Vagina (tissue), 2 donors: Measurements from ENCODE around the gene C22orf23.
A peak's percentile ranks its signal among the peaks of the same experiment; 100 is the strongest.

Experiments used
- POLR2A ChIP-seq, 2 donors: fragments of 450-650 bp; IDR thresholded peaks; one replicate each; pipeline ENCODE4 v1.6.1; 2017; ENCODE audit warnings: antibody characterized with exemption in 2 of 2, mild to moderate bottlenecking in 2 of 2, moderate library complexity in 2 of 2
- TF ChIP-seq, protein P1 (sequence below), 3 experiments: fragments of 450-650 bp in 2 of 3; fragments of 200-600 bp in 1 of 3; sonication (generic) in 1 of 3; IDR thresholded peaks; one replicate each; pipeline ENCODE4 v1.5.1; 2017 to 2019; ENCODE audit warnings: antibody characterized with exemption in 3 of 3, mild to moderate bottlenecking in 2 of 3, moderate library complexity in 2 of 3

DNA sequence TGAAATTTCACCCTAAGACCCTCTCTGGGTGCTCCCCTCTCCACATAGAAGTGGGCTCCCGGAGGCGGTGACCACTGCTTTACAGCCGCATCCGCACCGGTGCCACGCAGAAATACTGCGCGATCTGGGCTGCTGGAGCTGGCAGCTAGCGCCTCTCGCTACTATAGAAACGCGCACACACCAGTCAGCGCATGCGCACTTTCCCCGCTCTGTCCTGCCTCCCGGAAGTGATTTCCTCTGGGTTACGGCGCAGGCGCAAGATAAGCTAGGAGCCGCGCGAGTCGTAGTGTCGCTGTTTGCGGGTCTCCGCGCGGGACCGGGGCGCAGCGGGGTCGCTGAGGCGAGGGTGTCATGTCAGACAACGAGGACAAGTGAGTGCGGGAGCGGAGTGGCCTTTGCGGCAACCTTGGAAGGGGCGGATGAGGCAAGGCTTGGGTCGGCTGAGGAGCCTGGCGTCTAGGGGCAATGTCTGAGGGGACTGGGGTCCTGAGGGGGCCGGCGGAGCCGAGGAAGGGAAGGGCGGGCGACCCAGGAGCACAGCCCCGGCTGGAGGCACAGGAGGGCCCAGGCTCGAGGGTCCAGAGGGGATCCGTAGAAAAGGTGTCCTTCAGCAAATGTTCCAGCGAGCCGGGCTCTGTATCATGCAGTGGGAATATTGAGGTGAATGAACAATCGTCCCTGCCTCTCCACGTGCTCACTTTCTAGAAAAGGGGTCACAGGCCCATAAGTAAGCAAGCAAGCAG, at the start of gene C22orf23, which contains the start of gene POLR2F:
- TF ChIP-seq, protein P1, sequence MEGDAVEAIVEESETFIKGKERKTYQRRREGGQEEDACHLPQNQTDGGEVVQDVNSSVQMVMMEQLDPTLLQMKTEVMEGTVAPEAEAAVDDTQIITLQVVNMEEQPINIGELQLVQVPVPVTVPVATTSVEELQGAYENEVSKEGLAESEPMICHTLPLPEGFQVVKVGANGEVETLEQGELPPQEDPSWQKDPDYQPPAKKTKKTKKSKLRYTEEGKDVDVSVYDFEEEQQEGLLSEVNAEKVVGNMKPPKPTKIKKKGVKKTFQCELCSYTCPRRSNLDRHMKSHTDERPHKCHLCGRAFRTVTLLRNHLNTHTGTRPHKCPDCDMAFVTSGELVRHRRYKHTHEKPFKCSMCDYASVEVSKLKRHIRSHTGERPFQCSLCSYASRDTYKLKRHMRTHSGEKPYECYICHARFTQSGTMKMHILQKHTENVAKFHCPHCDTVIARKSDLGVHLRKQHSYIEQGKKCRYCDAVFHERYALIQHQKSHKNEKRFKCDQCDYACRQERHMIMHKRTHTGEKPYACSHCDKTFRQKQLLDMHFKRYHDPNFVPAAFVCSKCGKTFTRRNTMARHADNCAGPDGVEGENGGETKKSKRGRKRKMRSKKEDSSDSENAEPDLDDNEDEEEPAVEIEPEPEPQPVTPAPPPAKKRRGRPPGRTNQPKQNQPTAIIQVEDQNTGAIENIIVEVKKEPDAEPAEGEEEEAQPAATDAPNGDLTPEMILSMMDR (IDR thresholded peaks at IDR 0.05) = no peak
- peak in 1 of 2 donors; percentile 41 for TF ChIP-seq POLR2A (IDR thresholded peaks at IDR 0.05)
